Stimulated activated CD4-positive, alpha-beta T cell treated with anti-CD3 and anti-CD28 coated beads, Interleukin-4, amount 100 ng/mL, for 4 hours (primary cell): ENCODE measurements around the gene C9orf153.
"Not testable (repeated sequence)": the region's sequence is repeated elsewhere in the genome, so short reads cannot be mapped to it uniquely, and the experiment has no call there.

ENCODE experiments used
- DNase-seq, 2 experiments: peaks; one replicate each; pipeline ENCODE4 v3.0.0-alpha.2; 2020

Gene C9orf153

GRCh38 chr9:86259557-86259956 lies at the start of gene C9orf153:
Gene C9orf153 (minus strand): TSS chr9:86259657. CDS start chr9:86229603, 30,054 bp downstream.
- DNase-seq, result no peak

GRCh38 chr9:86308687-86309086 lies 49.2 kb upstream of the C9orf153 start:
- DNase-seq, result no peak

- DNase-seq, result no peak
Observed at GRCh38 chr9:86304236-86304730, 44.8 kb upstream of the C9orf153 start.

GRCh38 chr9:86303316-86303975 lies 44.0 kb upstream of the C9orf153 start:
- DNase-seq, result peak; percentile 7 to 74

- DNase-seq, result no peak
Observed at GRCh38 chr9:86301686-86302085, 42.2 kb upstream of the C9orf153 start.

GRCh38 chr9:86300701-86301100 lies 41.2 kb upstream of the C9orf153 start:
- DNase-seq, result no peak

- DNase-seq, result no peak
Observed at GRCh38 chr9:86298873-86299272, 39.4 kb upstream of the C9orf153 start.

GRCh38 chr9:86290341-86290740 lies 30.9 kb upstream of the C9orf153 start:
- DNase-seq, result not testable (repeated sequence)

DNA sequence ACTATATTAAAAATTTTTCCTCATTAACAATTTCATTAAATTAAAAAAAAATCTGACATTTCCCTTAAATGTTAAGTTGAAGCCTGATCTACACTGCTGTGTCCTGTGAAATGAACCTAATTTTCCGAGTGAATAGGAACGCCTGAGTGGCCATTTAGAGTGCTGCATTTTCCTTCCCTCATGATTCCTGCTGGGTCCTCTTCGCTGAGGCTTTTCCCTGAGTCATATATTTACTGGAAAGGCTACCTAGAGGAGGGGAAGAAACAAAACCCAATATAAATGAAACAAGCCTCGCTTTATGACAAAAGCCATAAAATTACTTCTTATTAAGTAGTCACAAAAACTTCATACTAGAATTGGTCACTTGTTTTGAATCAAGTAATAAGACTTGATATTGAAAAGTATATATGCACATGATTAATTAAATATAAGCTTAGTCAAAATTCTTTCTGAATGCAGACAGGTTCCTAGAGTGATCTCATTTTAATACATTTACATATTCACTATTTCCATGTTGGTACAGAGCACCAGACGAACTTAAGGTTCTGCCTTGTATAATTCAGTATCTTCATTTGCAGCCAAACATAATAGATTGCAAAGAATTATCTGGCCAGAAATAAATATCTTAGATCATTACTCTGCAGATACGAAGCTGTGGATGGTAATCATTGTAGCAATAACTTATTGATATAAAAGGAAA lies 29.2 kb upstream of the C9orf153 start:
- no peak for DNase-seq

GRCh38 chr9:86287013-86287412 lies 27.6 kb upstream of the C9orf153 start:
- DNase-seq, result peak in 1 of 2 experiments; percentile 11

DNA sequence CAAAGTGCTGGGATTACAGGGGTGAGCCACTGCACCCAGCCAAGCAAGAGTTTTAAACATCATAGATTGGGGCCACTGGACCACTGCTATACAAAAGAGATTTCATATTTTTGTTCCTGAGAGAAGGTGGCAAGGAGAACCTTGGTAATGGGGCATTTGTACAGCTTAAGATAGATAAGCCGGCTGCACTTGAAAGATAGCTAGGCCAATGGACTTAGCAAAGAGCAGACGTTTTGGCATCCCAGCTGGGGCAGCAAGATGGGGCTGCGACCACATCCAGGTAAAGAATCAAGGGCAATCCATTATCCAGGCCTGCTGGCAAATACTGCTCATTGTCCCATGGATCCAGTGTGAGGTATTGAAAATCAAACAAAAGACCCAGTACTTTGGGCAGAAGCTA lies 26.8 kb upstream of the C9orf153 start:
- DNase-seq, result no peak

GRCh38 chr9:86285261-86285660 lies 25.8 kb upstream of the C9orf153 start:
- DNase-seq, result no peak

- DNase-seq, result no peak
Observed at GRCh38 chr9:86282979-86283535, 23.6 kb upstream of the C9orf153 start.

GRCh38 chr9:86282077-86282978 lies 22.9 kb upstream of the C9orf153 start, which contains the start of gene ISCA1:
Gene ISCA1 (minus strand): TSS chr9:86282538. CDS start chr9:86282458, 80 bp downstream.
- peak; percentile 95 to 99 for DNase-seq

DNA sequence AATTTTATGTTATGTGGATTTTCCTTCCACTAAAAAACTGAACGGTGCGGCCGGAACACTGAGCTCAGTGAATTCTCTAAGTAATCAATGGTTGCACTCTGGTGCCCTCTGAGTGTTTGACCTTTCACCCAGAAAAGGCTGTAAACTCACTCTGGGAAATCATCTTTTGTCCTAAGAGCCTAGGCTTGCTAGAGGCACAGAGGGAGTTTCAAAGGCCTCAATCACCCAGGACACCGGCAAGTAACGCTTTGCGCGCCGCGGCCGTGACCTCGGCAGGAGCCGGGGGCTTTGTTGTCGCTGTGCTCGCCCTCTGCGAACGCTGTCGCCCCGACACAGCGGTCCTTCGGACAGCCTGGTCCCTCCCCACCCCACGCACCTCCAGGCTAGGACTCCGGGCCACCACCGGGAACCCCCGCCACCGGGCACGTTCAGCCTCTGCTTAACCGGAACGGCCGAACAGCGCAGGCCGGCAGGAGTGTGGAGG lies 22.2 kb upstream of the C9orf153 start:
- no peak for DNase-seq

- no peak for DNase-seq
Observed at GRCh38 chr9:86280580-86280979, 21.1 kb upstream of the C9orf153 start.

GRCh38 chr9:86279839-86280238 lies 20.4 kb upstream of the C9orf153 start:
- no peak for DNase-seq

DNA sequence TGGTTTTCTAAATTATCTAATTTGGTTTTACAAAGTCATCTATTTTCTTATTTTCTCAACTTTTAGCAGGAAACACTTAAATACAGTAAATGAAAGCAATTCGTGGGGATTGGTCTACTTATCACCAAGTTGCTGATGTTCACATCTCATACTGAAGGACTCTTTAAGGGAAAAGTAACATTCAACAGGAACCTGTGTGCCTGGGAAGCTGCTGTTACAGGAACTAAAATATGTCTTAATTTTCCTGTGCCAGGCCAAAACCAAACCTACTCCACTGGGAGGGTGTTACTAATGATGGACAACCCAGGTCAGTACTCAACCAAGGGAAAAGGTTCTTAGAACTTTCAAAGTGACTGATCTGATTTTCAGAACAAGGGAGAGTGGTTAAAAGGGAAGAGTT lies 17.6 kb upstream of the C9orf153 start:
- no peak for DNase-seq

DNA sequence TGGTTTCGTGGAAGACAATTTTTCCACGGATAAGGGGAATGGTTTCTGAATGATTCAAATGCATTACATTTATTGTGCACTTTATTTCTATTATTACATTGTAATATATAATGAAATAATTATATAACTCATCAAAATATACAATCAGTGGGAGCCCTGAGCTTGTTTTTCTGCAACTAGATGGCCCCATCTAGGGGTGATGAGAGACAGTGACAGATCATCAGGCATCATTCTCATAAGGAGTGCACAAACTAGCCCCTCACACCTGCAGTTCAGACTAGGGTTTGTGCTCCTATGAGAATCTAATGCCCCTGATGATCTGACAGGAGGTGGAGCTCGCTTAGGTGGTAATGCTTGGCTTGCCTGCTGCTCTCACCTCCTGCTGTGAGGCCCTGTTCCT lies 16.5 kb upstream of the C9orf153 start:
- no peak for DNase-seq

GRCh38 chr9:86274821-86275643 lies 15.6 kb upstream of the C9orf153 start:
- DNase-seq, result no peak

DNA sequence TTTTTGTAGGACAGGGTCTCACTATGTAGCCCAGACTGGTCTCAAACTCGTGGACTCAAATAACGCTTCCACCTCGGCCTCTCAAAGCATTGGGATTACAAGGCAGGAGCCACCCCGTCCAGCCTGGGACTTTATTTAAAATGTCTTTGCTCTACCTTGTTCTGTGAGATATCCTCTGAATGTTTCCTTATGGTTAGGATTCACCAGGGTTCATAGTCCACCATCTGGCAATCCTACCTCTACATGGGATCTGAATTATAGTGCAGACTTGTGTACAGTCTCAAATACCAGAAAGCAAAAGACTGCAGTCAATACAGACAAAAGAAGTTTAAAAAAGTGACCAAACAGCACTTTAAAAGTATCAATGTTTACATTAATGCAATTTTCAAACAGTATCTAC lies 12.8 kb upstream of the C9orf153 start:
- DNase-seq, result no peak

DNA sequence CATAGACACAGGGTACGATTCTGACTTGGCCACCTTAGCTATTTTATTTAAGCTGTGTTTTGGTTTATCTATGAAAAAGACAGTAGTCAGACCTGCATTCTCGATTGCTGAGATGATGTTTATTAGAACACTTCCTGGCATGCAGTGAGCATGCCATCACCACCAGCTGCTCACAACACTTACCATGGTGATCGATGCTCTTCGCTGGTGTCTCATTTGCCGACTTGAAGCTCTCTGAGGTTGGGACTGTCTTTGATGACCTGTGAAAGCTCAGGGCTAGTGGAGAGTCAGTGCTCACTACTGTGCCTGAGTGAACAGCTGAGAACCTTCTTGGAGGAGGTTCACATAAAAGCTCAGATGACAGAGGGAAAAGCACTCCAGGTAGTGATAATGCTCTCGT lies 4.4 kb upstream of the C9orf153 start:
- DNase-seq, result no peak
